Ishikawa (cell line): Measurements from ENCODE around the gene HEBP1.

Experiments used
- CEBPB ChIP-seq: IDR thresholded peaks from 2 replicates; pipeline ENCODE4 v1.6.1; 2012
- CREB1 ChIP-seq: IDR thresholded peaks from 2 replicates; pipeline ENCODE4 v1.6.1; 2012; ENCODE audit warnings: low read depth
- EGR1 ChIP-seq: IDR thresholded peaks from 2 replicates; pipeline ENCODE4 v1.6.1; 2012
- EP300 ChIP-seq: IDR thresholded peaks from 2 replicates; pipeline ENCODE4 v1.6.1; 2012; ENCODE audit warnings: borderline replicate concordance
- FOXM1 ChIP-seq: IDR thresholded peaks from 2 replicates; pipeline ENCODE4 v1.6.1; 2012; ENCODE audit warnings: low read depth, borderline replicate concordance
- NFIC ChIP-seq: IDR thresholded peaks from 2 replicates; pipeline ENCODE4 v1.6.1; 2012
- RAD21 ChIP-seq: IDR thresholded peaks from 2 replicates; pipeline ENCODE4 v1.6.1; 2012; ENCODE audit warnings: low read depth
- TAF1 ChIP-seq: IDR thresholded peaks from 2 replicates; pipeline ENCODE4 v1.6.1; 2012; ENCODE audit warnings: low read depth, mild to moderate bottlenecking
- TCF12 ChIP-seq: IDR thresholded peaks from 2 replicates; pipeline ENCODE4 v1.6.1; 2012; ENCODE audit warnings: low read depth
- TEAD4 ChIP-seq: IDR thresholded peaks from 2 replicates; pipeline ENCODE4 v1.6.1; 2012
- TF ChIP-seq, protein P1 (sequence below): IDR thresholded peaks from 2 replicates; pipeline ENCODE4 v1.6.1; 2012; ENCODE audit warnings: low read depth, mild to moderate bottlenecking
- TF ChIP-seq, protein P2 (sequence below): IDR thresholded peaks from 2 replicates; pipeline ENCODE4 v1.6.1; 2012
- TF ChIP-seq, protein P3 (sequence below): IDR thresholded peaks from 2 replicates; pipeline ENCODE4 v1.6.1; 2012

DNA sequence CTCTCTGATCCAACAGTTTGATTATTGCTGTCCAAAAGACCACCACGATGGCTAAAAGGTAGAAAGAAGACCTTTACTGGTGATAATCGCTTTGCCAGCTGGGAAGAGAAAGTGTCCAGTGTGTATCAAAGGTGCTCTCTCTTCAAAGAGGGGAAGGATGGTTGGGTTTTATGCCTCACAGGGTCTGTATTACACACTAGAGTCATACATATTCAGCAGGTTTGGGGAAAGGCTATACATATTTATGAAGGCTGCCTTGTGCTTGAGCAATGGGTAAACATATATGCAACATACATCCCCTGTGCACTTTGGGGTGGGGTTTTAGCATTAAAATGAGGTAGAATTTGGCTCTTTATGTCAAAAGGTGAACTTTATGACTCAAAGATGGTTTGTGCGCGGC lies 66.3 kb downstream of the HEBP1 start:
- no peak for TF ChIP-seq TCF12
- TF ChIP-seq EGR1 = no peak
- no peak for TF ChIP-seq EP300
- no peak for TF ChIP-seq FOXM1
- no peak for TF ChIP-seq TAF1
- no peak for TF ChIP-seq CREB1
- TF ChIP-seq, protein P1, sequence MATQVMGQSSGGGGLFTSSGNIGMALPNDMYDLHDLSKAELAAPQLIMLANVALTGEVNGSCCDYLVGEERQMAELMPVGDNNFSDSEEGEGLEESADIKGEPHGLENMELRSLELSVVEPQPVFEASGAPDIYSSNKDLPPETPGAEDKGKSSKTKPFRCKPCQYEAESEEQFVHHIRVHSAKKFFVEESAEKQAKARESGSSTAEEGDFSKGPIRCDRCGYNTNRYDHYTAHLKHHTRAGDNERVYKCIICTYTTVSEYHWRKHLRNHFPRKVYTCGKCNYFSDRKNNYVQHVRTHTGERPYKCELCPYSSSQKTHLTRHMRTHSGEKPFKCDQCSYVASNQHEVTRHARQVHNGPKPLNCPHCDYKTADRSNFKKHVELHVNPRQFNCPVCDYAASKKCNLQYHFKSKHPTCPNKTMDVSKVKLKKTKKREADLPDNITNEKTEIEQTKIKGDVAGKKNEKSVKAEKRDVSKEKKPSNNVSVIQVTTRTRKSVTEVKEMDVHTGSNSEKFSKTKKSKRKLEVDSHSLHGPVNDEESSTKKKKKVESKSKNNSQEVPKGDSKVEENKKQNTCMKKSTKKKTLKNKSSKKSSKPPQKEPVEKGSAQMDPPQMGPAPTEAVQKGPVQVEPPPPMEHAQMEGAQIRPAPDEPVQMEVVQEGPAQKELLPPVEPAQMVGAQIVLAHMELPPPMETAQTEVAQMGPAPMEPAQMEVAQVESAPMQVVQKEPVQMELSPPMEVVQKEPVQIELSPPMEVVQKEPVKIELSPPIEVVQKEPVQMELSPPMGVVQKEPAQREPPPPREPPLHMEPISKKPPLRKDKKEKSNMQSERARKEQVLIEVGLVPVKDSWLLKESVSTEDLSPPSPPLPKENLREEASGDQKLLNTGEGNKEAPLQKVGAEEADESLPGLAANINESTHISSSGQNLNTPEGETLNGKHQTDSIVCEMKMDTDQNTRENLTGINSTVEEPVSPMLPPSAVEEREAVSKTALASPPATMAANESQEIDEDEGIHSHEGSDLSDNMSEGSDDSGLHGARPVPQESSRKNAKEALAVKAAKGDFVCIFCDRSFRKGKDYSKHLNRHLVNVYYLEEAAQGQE = no peak
- no peak for TF ChIP-seq CEBPB
- TF ChIP-seq TEAD4 = no peak
- no peak for TF ChIP-seq NFIC
- TF ChIP-seq, protein P2, sequence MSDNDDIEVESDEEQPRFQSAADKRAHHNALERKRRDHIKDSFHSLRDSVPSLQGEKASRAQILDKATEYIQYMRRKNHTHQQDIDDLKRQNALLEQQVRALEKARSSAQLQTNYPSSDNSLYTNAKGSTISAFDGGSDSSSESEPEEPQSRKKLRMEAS = no peak
- TF ChIP-seq, protein P3, sequence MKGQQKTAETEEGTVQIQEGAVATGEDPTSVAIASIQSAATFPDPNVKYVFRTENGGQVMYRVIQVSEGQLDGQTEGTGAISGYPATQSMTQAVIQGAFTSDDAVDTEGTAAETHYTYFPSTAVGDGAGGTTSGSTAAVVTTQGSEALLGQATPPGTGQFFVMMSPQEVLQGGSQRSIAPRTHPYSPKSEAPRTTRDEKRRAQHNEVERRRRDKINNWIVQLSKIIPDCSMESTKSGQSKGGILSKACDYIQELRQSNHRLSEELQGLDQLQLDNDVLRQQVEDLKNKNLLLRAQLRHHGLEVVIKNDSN = no peak
- TF ChIP-seq RAD21 = no peak
